Mesothelial cell of epicardium (in vitro differentiated cells): ENCODE data around the gene DNAJC1. TPM values are rescaled to one million over a fixed set of nuclear protein-coding genes. Genes with fewer than 3 reads are reported as not detected.

ENCODE experiments used
- DNase-seq, 2 experiments: peaks; one replicate each; pipeline ENCODE4 v3.0.0; 2021; ENCODE audit warnings: low spot score in 2 of 2; ENCODE audit not compliant: unreplicated experiment in 2 of 2
- H3K27ac Mint-ChIP-seq: 2 replicates; pipeline ENCODE4 v1.8.0; 2021; ENCODE audit warnings: mixed read lengths
- H3K27me3 Mint-ChIP-seq: 2 replicates; pipeline ENCODE4 v1.8.0; 2021; ENCODE audit warnings: low read depth, mixed read lengths
- H3K36me3 Mint-ChIP-seq: 2 replicates; pipeline ENCODE4 v1.8.0; 2021; ENCODE audit warnings: mixed read lengths
- H3K4me1 Mint-ChIP-seq: 2 replicates; pipeline ENCODE4 v1.8.0; 2021; ENCODE audit warnings: mixed read lengths
- H3K4me3 Mint-ChIP-seq: 2 replicates; pipeline ENCODE4 v1.8.0; 2021; ENCODE audit warnings: mild to moderate bottlenecking, moderate library complexity, mixed read lengths
- H3K9me3 Mint-ChIP-seq: 2 replicates; pipeline ENCODE4 v1.8.0; 2021; ENCODE audit warnings: mixed read lengths
- total RNA-seq: library from RNA; stranded (reverse); gene quantifications from 3 replicates; pipeline ENCODE4 v1.2.1, GENCODE V29; 2021
- TF ChIP-seq, protein P1 (sequence below): fragments of 200-600 bp; sonication (generic); IDR thresholded peaks from one replicate; pipeline ENCODE4 v1.5.0; 2021; ENCODE audit warnings: antibody characterized with exemption; ENCODE audit not compliant: unreplicated experiment

Gene DNAJC1
- total RNA-seq, 1 donor from 2014 or later: 27.2 TPM

DNA sequence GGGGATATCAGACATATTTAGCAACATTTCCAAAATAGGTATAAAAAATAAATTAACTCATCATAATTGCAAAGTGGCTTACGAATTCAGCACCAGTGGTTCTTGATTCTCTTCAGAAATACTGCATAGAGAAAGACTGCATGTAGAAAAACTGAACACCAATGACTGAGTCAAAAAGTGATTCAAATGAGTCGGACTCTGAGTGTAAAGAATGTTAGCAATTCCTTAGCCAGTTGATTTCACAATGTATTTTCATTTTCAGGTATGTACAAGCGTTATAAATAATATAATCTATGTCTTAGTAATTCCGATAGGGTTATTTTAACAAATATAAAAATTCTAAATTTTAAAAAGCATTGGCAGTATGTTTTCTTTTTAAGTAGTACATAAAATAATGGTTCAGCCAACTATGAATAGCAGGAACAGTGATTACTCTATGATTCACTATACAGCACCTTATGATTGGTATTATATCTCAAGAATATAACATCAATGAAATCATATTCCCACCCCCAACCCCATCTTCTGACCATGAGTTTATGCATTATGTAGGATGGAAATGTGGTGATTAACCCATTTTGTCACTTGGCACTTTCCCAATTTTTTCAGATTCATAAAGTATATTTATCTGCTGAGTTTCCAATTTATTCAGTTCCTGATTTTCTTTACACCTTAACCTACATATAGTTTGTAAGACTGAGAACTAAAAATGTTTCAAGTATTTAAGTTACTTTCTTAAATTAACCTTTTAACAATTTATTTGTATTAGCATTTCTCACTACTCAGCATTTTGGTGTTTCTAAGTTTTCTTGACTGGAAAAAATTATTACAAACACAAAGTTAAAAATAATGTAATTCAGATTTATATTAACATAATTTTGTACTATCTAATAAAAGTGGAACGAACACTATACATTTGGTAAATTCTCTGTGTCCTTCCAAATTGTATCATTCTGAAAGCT is 33.9 kb downstream of the DNAJC1 start:
- Mint-ChIP-seq H3K4me1 (peaks cover 4% of the 10 kb centered on the region), H3K9me3 (peaks cover 19% of the 10 kb centered on the region), H3K27ac (no peak overlapping the region), H3K27me3 (no peaks in the 10 kb centered on the region), H3K36me3 (peaks cover 12% of the 10 kb centered on the region), H3K4me3 (no peak overlapping the region)
- TF ChIP-seq, protein P1, sequence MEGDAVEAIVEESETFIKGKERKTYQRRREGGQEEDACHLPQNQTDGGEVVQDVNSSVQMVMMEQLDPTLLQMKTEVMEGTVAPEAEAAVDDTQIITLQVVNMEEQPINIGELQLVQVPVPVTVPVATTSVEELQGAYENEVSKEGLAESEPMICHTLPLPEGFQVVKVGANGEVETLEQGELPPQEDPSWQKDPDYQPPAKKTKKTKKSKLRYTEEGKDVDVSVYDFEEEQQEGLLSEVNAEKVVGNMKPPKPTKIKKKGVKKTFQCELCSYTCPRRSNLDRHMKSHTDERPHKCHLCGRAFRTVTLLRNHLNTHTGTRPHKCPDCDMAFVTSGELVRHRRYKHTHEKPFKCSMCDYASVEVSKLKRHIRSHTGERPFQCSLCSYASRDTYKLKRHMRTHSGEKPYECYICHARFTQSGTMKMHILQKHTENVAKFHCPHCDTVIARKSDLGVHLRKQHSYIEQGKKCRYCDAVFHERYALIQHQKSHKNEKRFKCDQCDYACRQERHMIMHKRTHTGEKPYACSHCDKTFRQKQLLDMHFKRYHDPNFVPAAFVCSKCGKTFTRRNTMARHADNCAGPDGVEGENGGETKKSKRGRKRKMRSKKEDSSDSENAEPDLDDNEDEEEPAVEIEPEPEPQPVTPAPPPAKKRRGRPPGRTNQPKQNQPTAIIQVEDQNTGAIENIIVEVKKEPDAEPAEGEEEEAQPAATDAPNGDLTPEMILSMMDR: no peak
- no peak for DNase-seq

DNA sequence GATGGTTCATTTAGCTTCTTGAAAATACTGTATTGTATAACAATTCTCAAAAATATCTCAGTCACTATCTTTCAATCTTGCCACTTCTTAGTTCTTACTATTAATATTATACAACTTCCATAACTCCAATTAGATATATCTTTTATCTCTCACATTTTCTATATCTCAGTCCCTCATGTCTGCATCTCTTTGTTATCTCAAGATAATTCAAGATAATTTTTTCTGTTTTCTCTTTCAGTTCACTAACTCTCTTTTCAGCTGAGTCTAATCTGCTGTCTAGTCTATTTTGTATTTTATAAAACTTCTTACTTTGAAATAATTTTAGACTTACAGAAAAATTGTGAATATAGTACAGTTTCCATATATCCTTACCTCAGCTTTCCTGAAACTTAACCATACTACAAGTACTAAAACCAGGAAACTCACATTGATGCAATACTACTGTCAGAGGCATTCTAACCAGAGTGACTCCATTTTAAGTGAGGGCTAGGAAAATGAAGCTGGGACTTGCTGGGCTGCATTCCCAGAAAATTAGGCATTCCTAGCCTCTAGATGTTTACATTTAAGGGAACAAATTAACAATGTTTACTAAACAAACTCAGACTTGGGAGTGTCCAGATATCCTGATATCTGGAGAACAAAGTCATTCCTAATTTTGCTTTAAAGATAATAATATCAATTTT is 38.4 kb downstream of the DNAJC1 start:
- H3K4me3 Mint-ChIP-seq: no peak overlapping the region
- no peak for DNase-seq
- peaks cover 27% of the 10 kb centered on the region for H3K9me3 Mint-ChIP-seq
- TF ChIP-seq, protein P1: no peak
- H3K4me1 Mint-ChIP-seq: no peaks in the 10 kb centered on the region
- H3K36me3 Mint-ChIP-seq: peaks cover 14% of the 10 kb centered on the region
- no peaks in the 10 kb centered on the region for H3K27me3 Mint-ChIP-seq
- H3K27ac Mint-ChIP-seq: no peak overlapping the region

DNA sequence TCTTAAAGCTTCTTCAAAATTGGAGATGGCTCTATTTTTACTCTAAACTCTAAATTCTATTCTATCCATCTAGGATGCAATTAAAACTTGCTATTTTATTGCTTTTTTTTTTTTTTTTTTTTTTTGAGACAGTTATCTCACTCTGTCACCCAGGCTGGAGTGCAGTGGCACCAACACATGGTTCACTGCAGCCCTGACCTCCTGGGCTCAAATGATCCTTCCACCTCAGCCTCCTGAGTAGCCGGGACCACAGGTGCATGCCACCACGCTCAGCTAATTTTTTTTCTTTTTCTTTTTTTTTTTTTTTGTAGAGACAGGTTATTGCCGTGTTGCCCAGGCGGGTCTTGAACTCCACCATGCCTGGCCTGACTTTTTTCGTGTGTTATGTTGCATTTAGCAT is 41.2 kb downstream of the DNAJC1 start:
- Mint-ChIP-seq H3K27ac (no peak overlapping the region), H3K9me3 (peaks cover 27% of the 10 kb centered on the region), H3K4me1 (no peaks in the 10 kb centered on the region), H3K36me3 (peaks cover 14% of the 10 kb centered on the region), H3K27me3 (no peaks in the 10 kb centered on the region), H3K4me3 (no peak overlapping the region)
- TF ChIP-seq, protein P1: no peak
- DNase-seq: no peak

DNA sequence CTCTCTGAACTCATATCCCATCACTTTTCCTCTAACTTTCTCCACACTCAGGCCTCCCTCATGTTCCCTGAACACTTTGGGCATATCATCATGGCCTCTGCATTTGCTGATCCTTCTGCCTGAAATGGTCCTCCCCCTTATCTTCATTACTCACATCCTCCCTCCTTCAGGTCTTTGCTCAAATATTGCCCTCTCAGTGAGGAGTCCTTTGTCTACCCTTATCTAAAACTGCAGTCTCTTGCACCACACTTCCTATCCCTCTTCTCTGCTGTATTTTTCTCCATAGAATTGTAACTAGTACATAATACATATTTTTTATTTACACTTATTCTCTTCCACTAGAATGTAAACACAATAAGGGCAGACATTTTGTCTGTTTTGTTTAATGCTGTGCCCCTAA is 41.7 kb downstream of the DNAJC1 start:
- Mint-ChIP-seq H3K36me3 (peaks cover 11% of the 10 kb centered on the region), H3K27ac (no peak overlapping the region), H3K4me1 (no peaks in the 10 kb centered on the region), H3K27me3 (no peaks in the 10 kb centered on the region), H3K4me3 (no peak overlapping the region), H3K9me3 (peaks cover 22% of the 10 kb centered on the region)
- no peak for DNase-seq
- TF ChIP-seq, protein P1: no peak

DNA sequence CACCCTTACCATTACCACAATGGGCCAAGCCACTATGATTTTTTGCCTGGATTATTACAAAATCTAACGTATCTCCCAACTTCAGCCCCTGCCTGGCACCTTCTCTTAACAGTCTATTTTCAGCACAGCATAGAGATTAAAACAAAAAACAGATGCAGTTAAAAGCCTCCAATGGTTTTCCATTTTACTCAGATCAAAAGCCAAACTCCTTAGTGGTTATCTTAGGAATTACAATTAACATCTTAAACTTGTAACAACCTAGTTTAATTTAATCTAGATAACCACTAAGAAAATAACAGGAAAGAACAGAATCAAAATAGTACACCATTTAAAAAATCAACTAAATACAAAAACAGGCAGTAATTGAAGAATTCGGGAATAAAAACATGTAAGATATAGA is 43.5 kb downstream of the DNAJC1 start:
- H3K27ac Mint-ChIP-seq: no peak overlapping the region
- H3K4me3 Mint-ChIP-seq: no peak overlapping the region
- H3K9me3 Mint-ChIP-seq: peaks cover 13% of the 10 kb centered on the region
- no peak for DNase-seq
- TF ChIP-seq, protein P1: no peak
- no peaks in the 10 kb centered on the region for H3K4me1 Mint-ChIP-seq
- peaks cover 5% of the 10 kb centered on the region for H3K36me3 Mint-ChIP-seq
- H3K27me3 Mint-ChIP-seq: no peaks in the 10 kb centered on the region
